Measurements from ENCODE around the gene SEMA4C. TPM values are rescaled to one million over a fixed set of nuclear protein-coding genes. Genes with fewer than 3 reads are reported as not detected.
A peak's percentile ranks its signal among the peaks of the same experiment; 100 is the strongest.

Gene SEMA4C
- total and polyA plus RNA-seq, 9 of the 15 experiments (the other 6 are each of a cell fraction or from before 2014, with no cell fraction given): 0.32 to 59.7 (median 23.9) TPM

- in situ Hi-C loops (cut with MboI): no loop called here
- H3K27ac ChIP-seq (ENCODE audit: extremely low read depth, low read depth, low read length): no peak overlapping the region
- peak; percentile 66; the same call in 1 of the 2 replicates for TF ChIP-seq ZNF175 (CRISPR knock-in tag; IDR thresholded peaks at IDR 0.05; ENCODE audit: low read depth)
- TF ChIP-seq, protein P1, sequence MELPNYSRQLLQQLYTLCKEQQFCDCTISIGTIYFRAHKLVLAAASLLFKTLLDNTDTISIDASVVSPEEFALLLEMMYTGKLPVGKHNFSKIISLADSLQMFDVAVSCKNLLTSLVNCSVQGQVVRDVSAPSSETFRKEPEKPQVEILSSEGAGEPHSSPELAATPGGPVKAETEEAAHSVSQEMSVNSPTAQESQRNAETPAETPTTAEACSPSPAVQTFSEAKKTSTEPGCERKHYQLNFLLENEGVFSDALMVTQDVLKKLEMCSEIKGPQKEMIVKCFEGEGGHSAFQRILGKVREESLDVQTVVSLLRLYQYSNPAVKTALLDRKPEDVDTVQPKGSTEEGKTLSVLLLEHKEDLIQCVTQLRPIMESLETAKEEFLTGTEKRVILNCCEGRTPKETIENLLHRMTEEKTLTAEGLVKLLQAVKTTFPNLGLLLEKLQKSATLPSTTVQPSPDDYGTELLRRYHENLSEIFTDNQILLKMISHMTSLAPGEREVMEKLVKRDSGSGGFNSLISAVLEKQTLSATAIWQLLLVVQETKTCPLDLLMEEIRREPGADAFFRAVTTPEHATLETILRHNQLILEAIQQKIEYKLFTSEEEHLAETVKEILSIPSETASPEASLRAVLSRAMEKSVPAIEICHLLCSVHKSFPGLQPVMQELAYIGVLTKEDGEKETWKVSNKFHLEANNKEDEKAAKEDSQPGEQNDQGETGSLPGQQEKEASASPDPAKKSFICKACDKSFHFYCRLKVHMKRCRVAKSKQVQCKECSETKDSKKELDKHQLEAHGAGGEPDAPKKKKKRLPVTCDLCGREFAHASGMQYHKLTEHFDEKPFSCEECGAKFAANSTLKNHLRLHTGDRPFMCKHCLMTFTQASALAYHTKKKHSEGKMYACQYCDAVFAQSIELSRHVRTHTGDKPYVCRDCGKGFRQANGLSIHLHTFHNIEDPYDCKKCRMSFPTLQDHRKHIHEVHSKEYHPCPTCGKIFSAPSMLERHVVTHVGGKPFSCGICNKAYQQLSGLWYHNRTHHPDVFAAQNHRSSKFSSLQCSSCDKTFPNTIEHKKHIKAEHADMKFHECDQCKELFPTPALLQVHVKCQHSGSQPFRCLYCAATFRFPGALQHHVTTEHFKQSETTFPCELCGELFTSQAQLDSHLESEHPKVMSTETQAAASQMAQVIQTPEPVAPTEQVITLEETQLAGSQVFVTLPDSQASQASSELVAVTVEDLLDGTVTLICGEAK (IDR thresholded peaks at IDR 0.05): no peak
- TF ChIP-seq, protein P1 (CRISPR knock-in tag; IDR thresholded peaks at IDR 0.05): no peak
- TF ChIP-seq KDM4B (IDR thresholded peaks at IDR 0.05; ENCODE audit: borderline replicate concordance in 2 of 2, low read depth in 1 of 2): no peak
- TF ChIP-seq, protein P2, sequence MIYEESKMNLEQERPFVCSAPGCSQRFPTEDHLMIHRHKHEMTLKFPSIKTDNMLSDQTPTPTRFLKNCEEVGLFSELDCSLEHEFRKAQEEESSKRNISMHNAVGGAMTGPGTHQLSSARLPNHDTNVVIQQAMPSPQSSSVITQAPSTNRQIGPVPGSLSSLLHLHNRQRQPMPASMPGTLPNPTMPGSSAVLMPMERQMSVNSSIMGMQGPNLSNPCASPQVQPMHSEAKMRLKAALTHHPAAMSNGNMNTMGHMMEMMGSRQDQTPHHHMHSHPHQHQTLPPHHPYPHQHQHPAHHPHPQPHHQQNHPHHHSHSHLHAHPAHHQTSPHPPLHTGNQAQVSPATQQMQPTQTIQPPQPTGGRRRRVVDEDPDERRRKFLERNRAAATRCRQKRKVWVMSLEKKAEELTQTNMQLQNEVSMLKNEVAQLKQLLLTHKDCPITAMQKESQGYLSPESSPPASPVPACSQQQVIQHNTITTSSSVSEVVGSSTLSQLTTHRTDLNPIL (CRISPR knock-in tag; IDR thresholded peaks at IDR 0.05): no peak
- TF ChIP-seq CEBPG (CRISPR knock-in tag; IDR thresholded peaks at IDR 0.05): 0 out of 2 replicates have a peak, but pooled peaks have one; percentile 33
- peak in 1 of 2 experiments; percentile 68; a peak in 2 of 4 replicates for TF ChIP-seq CEBPG (tag; conservative IDR thresholded peaks at IDR 0.05 in 1 of 2, IDR thresholded peaks at IDR 0.05 in 1 of 2)
- no peak for TF ChIP-seq ZNF282 (CRISPR knock-in tag; IDR thresholded peaks at IDR 0.05)
- TF ChIP-seq GABPB2 (CRISPR knock-in tag; conservative IDR thresholded peaks at IDR 0.05): no peak
- TF ChIP-seq, protein P3, sequence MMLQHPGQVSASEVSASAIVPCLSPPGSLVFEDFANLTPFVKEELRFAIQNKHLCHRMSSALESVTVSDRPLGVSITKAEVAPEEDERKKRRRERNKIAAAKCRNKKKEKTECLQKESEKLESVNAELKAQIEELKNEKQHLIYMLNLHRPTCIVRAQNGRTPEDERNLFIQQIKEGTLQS (IDR thresholded peaks at IDR 0.05): peak; percentile 63; the same call in 1 of the 2 replicates
- TF ChIP-seq, protein P3 (CRISPR knock-in tag; conservative IDR thresholded peaks at IDR 0.05): no peak
Measured at GRCh38 chr2:96914332-96914731, 44.5 kb upstream of the SEMA4C start.

More at GRCh38 chr2:96914332-96914731, 44.5 kb upstream of the SEMA4C start:
- H3K9me1 ChIP-seq (ENCODE audit: control insufficient read depth, insufficient read depth, low read length): no peaks in the 10 kb centered on the region
- H3K4me2 ChIP-seq (ENCODE audit: insufficient read depth, low read length): no peak overlapping the region
- H3K4me3 ChIP-seq: no peak overlapping the region
- ChIA-PET POLR2A (no interaction called here), CTCF (ENCODE audit: low intra/inter-chr PET ratio) (no interaction called here)
- H3K9ac ChIP-seq (ENCODE audit: insufficient read depth in 1 of 2, low read depth in 2 of 2, low read length in 2 of 2): peak overlapping the region in 1 of 2 experiments; percentile 77; a peak in 2 of 4 replicates
- ATAC-seq: no peak
- WGBS (ENCODE audit: insufficient coverage, low coverage, missing lambda C conversion rate): 77% methylated on average over 5 of the region's 5 CpGs
- H3K4me1 ChIP-seq (replicated peaks in 1 of 2; ENCODE audit: control insufficient read depth in 2 of 2, insufficient read depth in 2 of 2, low read length in 2 of 2): peaks cover 46 to 60% of the 10 kb centered on the region in 2 experiments
- H3K79me2 ChIP-seq (ENCODE audit: control insufficient read depth, insufficient read depth, low read length): peaks cover 10% of the 10 kb centered on the region; the same call in 2 of the 3 replicates
- FAIRE-seq: no peak
- no TSS peak for BruUV-seq (replicated peaks)
- DNase-seq (ENCODE audit: extremely low read depth in 1 of 4, low spot score in 3 of 4): no peak
- H4K20me1 ChIP-seq (replicated peaks; ENCODE audit: control insufficient read depth, insufficient read depth, low read length): no peaks in the 10 kb centered on the region
- H3K36me3 ChIP-seq (ENCODE audit: control insufficient read depth, insufficient read depth, low read length): peaks cover 7% of the 10 kb centered on the region; the same call in 2 of the 3 replicates
- intact Hi-C loops (cut with micrococcal nuclease): no loop called here
- H3K9me3 ChIP-seq (replicated peaks; ENCODE audit: control insufficient read depth, insufficient read depth, low read depth, low read length): peaks cover 9% of the 10 kb centered on the region; the same call in 1 of the 2 replicates
- H3K27me3 ChIP-seq (ENCODE audit: control insufficient read depth in 2 of 2, insufficient read depth in 2 of 2, low read length in 2 of 2): no peaks in the 10 kb centered on the region
- H2AFZ ChIP-seq (ENCODE audit: low read depth, low read length): no peak overlapping the region; the same call in 1 of the 2 replicates
